Activated B cell treated with CpG ODN at 0.5 μM for 24 hours (primary cell): ENCODE data around the gene CST2. TPM values are rescaled to one million over a fixed set of nuclear protein-coding genes. Genes with fewer than 3 reads are reported as not detected.
"Not testable (repeated sequence)": the region's sequence is repeated elsewhere in the genome, so short reads cannot be mapped to it uniquely, and the experiment has no call there.

Experiments
- ATAC-seq: fragments of 200-7000 bp; cut with Tn5 transposase; one replicate; pipeline ENCODE4 v1.10.0; 2021; ENCODE audit warnings: low read depth, mild to moderate bottlenecking, moderate library complexity
- CTCF ChIA-PET: fragments of 350-600 bp; sonication (Branson Sonifier 250); formaldehyde crosslinking; loops from one replicate; lab custom pipeline; 2021; ENCODE audit warnings: antibody characterized with exemption; lab: Charles Lee
- POLR2A ChIA-PET: fragments of 350-600 bp; sonication (Branson Sonifier 250); formaldehyde crosslinking; loops from one replicate; lab custom pipeline; 2021; ENCODE audit warnings: antibody characterized with exemption; lab: Charles Lee
- DNase-seq: peaks from one replicate; pipeline ENCODE4 v3.0.0; 2022
- H3K27ac Mint-ChIP-seq: one replicate; pipeline ENCODE4 v1.8.0; 2020; ENCODE audit warnings: mixed read lengths
- H3K27me3 Mint-ChIP-seq: one replicate; pipeline ENCODE4 v1.8.0; 2021; ENCODE audit warnings: mixed read lengths
- H3K36me3 Mint-ChIP-seq: one replicate; pipeline ENCODE4 v1.8.0; 2021; ENCODE audit warnings: low read depth, mixed read lengths
- H3K4me1 Mint-ChIP-seq: one replicate; pipeline ENCODE4 v1.8.0; 2021; ENCODE audit warnings: mixed read lengths
- H3K4me3 Mint-ChIP-seq: one replicate; pipeline ENCODE4 v1.8.0; 2020; ENCODE audit warnings: mild to moderate bottlenecking, mixed read lengths
- H3K9me3 Mint-ChIP-seq: one replicate; pipeline ENCODE4 v1.8.0; 2020; ENCODE audit warnings: mixed read lengths
- intact Hi-C: fragments of 100-400 bp; cut with micrococcal nuclease; formaldehyde crosslinking; loops from one replicate; pipeline ENCODE4 v1.15.1; 2024
- total RNA-seq: library from RNA; stranded (reverse); gene quantifications from 2 replicates; pipeline ENCODE4 v1.2.3, GENCODE V29; 2022
- TF ChIP-seq, protein P1 (sequence below): fragments of 200-600 bp; IDR thresholded peaks from one replicate; pipeline ENCODE4 v1.8.0; 2022; ENCODE audit warnings: antibody characterized with exemption, mild to moderate bottlenecking

CST2 gene
- total RNA-seq, 1 donor from 2014 or later: not detected

DNA sequence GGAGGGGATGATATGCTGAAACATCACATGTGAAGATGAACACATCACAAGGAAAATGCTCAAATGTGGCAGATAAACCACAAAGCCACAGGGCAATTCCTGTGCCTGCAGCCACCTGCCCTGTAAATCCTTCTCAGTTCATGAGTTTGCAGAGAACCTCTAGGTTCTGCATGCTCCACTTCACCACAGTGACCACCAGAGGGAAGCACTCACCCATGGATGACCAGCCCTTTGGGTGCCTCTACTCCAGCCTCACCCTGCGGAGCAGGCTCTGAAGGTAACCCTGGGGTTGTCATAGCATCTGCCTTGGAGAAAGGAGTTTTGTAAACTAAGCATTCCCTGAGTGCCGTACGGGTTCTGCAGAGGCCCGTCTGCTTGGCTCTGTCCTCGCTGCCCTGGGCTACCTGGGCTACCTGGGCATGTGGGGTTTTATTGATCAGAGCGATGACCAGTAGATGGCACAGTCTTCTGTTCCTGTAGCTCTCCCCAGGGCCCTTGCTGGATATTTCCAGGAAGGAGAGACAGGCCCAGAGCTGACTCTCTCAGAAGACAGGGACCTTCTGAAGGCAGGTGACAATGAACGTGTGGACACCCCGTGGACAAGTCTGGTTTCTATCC, 44.1 kb downstream of the CST2 start:
- TF ChIP-seq, protein P1, sequence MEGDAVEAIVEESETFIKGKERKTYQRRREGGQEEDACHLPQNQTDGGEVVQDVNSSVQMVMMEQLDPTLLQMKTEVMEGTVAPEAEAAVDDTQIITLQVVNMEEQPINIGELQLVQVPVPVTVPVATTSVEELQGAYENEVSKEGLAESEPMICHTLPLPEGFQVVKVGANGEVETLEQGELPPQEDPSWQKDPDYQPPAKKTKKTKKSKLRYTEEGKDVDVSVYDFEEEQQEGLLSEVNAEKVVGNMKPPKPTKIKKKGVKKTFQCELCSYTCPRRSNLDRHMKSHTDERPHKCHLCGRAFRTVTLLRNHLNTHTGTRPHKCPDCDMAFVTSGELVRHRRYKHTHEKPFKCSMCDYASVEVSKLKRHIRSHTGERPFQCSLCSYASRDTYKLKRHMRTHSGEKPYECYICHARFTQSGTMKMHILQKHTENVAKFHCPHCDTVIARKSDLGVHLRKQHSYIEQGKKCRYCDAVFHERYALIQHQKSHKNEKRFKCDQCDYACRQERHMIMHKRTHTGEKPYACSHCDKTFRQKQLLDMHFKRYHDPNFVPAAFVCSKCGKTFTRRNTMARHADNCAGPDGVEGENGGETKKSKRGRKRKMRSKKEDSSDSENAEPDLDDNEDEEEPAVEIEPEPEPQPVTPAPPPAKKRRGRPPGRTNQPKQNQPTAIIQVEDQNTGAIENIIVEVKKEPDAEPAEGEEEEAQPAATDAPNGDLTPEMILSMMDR: no peak
- Mint-ChIP-seq H3K9me3 (peaks cover under 1% of the 10 kb centered on the region), H3K4me3 (no peak overlapping the region), H3K27me3 (peaks cover 4% of the 10 kb centered on the region), H3K27ac (no peak overlapping the region), H3K4me1 (no peaks in the 10 kb centered on the region), H3K36me3 (no peaks in the 10 kb centered on the region)
- intact Hi-C loops: no loop called here
- no peak for ATAC-seq
- ChIA-PET POLR2A (no interaction called here), CTCF (no interaction called here)
- no peak for DNase-seq

DNA sequence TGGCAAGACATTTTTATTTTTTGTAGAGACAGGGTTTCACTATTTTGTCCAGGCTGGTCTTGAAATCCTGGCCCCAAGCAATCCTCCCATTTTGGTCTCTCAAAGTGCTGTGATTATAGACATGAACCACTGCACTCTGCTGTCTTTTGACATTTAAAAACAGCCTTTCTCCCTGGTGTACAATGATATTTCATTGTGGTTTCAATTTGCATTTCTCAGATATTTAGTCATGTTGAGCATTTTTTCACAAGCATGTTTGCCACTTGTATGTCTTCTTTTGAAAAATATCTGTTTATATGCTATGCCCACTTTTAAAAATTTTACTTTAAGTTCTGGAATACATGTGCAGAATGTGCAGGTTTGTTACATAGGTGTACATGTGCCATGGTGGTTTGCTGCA, 47.9 kb downstream of the CST2 start:
- H3K4me3 Mint-ChIP-seq, H3K36me3 Mint-ChIP-seq, H3K9me3 Mint-ChIP-seq, DNase-seq, CTCF ChIA-PET, H3K27me3 Mint-ChIP-seq, H3K4me1 Mint-ChIP-seq, H3K27ac Mint-ChIP-seq, POLR2A ChIA-PET, ATAC-seq, intact Hi-C loops: not testable (repeated sequence)

DNA sequence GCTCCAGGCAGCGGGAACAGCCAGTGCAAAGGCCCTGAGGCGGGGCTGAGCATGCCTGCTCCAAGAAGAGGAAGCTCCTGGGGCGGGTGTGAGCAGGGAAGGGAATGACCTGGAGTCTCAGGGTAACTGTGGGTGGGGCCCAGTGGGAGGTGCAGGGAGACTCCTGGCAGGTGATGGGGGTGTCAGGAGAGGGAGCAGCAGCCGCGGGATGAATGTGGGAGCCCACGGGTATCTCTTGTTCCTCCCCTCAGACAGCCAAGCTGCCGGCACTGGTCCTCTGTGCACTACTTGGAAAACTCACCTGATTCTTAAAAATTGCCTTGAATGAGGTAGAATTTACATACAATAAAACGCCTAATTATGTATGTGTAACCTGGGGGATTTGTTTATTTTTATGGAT, 49.1 kb downstream of the CST2 start:
- H3K4me3 Mint-ChIP-seq, POLR2A ChIA-PET, H3K27me3 Mint-ChIP-seq, CTCF ChIA-PET, intact Hi-C loops, ATAC-seq, H3K9me3 Mint-ChIP-seq, H3K36me3 Mint-ChIP-seq, H3K4me1 Mint-ChIP-seq, DNase-seq, H3K27ac Mint-ChIP-seq: not testable (repeated sequence)

DNA sequence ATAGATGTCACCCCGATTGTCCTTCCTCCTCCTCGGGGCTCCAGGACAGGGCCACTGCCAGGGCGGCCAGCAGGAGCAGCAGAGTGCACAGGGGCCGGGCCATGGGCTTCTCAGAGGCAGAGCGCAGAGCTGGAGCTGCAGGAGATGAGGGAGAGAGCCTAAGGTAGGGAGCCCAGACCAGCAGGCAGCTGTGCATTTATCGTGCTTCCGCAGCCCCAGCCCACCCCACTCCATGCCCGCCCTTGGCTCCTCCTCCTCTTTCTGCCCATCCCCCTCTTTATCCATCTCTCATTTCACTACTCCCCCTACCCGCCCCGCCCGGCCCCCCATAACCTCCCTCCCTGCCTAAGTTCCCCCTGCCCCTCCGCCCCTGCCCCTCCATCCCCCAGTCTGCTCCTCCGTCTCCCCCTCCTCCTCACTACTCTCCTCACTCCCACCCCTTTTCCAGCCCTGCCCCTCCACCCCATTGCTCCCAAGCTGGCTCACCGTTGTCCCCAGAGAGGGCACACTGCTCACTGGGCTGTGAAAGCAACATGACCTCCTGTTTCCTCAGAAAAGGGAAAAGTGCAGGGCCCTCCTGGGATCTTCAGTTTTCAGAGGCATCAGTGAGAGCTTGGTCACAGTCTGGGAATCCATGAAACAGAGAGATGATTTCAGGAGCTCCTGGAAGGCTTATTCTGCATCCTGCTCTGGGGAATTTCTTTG, 50.3 kb downstream of the CST2 start:
- no peaks in the 10 kb centered on the region for H3K36me3 Mint-ChIP-seq
- no peak for DNase-seq
- H3K4me3 Mint-ChIP-seq: no peak overlapping the region
- ATAC-seq: no peak
- CTCF ChIA-PET: no interaction called here
- POLR2A ChIA-PET: no interaction called here
- H3K27ac Mint-ChIP-seq: no peak overlapping the region
- intact Hi-C loops: no loop called here
- TF ChIP-seq, protein P1: no peak
- peaks cover 7% of the 10 kb centered on the region for H3K27me3 Mint-ChIP-seq
- no peaks in the 10 kb centered on the region for H3K4me1 Mint-ChIP-seq
- H3K9me3 Mint-ChIP-seq: no peaks in the 10 kb centered on the region

DNA sequence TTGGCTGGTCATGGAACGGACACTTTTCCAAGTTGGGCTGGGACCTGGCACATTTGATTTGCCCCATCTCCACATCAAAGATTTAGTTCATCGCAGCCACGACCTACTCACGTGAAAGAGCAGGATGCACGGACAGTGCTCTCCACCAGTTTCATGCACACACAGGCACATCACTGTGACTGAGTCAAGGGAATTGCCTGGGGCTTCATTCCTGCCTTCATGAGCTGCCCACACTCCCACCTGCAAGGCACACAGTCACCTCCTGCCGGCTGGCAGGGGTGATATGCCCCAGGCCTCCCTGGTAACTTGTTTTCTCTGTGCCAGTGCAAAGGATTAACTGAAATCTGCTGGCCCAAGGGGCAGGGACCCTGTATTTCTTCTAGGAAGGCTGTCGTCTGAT, 52.4 kb downstream of the CST2 start:
- ChIA-PET CTCF (no interaction called here), POLR2A (no interaction called here)
- intact Hi-C loops: no loop called here
- TF ChIP-seq, protein P1: no peak
- no peaks in the 10 kb centered on the region for H3K4me1 Mint-ChIP-seq
- peaks cover 7% of the 10 kb centered on the region for H3K27me3 Mint-ChIP-seq
- H3K9me3 Mint-ChIP-seq: no peaks in the 10 kb centered on the region
- no peak for DNase-seq
- no peaks in the 10 kb centered on the region for H3K36me3 Mint-ChIP-seq
- H3K4me3 Mint-ChIP-seq: no peak overlapping the region
- H3K27ac Mint-ChIP-seq: no peak overlapping the region
- no peak for ATAC-seq

Other genes with a start within 250 kb of the CST2 start
- gene CST9, start 220.8 kb downstream of the CST2 start, total RNA-seq: not detected in 2 replicates
- not detected in 2 replicates for gene CST3, start 188.8 kb downstream of the CST2 start, total RNA-seq
- not detected in 2 replicates for gene CST4, start 137.7 kb downstream of the CST2 start, total RNA-seq
- not detected in 2 replicates for gene CST1, start 75.8 kb downstream of the CST2 start, total RNA-seq
- gene CST5, start 53.0 kb upstream of the CST2 start, total RNA-seq: not detected in 2 replicates
- gene GGTLC1, start 162.1 kb upstream of the CST2 start, total RNA-seq: not detected in 2 replicates